Natural killer cell (primary cell): ENCODE measurements around the gene TRERF1. TPM values are rescaled to one million over a fixed set of nuclear protein-coding genes. Genes with fewer than 3 reads are reported as not detected.

Experiments used
- ATAC-seq, 3 donors: fragments of 150-1000 bp in 2 of 3; fragments of 200-7000 bp in 1 of 3; cut with Tn5 transposase; 1 replicate in 1 of 3; 2 replicates in 2 of 3; pipeline ENCODE4 v1.10.0; 2021; ENCODE audit warnings: mild to moderate bottlenecking in 2 of 3, moderate library complexity in 2 of 3
- DNase-seq, 2 donors: peaks; one replicate each; pipeline versions ENCODE4 v3.0.0 to v3.0.0-alpha.2; 2013 to 2021; ENCODE audit warnings: mixed read lengths in 1 of 2
- H3K27ac ChIP-seq: one replicate; pipeline ENCODE4 v1.5.1; 2013; ENCODE audit warnings: mild to moderate bottlenecking, low read length
- H3K27me3 ChIP-seq: one replicate; pipeline ENCODE4 v1.6.1; 2013; ENCODE audit warnings: low read length; ENCODE audit not compliant: control insufficient read depth, insufficient read depth
- H3K36me3 ChIP-seq: one replicate; pipeline ENCODE4 v1.6.1; 2013; ENCODE audit warnings: low read length; ENCODE audit not compliant: control insufficient read depth, insufficient read depth
- H3K4me1 ChIP-seq: one replicate; pipeline ENCODE4 v1.6.1; 2013; ENCODE audit warnings: low read length; ENCODE audit not compliant: control insufficient read depth, insufficient read depth
- H3K4me3 ChIP-seq: one replicate; pipeline ENCODE4 v1.5.1; 2013; ENCODE audit warnings: low read length
- H3K9me3 ChIP-seq: one replicate; pipeline ENCODE4 v1.6.1; 2013; ENCODE audit warnings: low read length; ENCODE audit not compliant: control insufficient read depth, insufficient read depth
- H3K27ac Mint-ChIP-seq, 2 donors: one replicate each; pipeline ENCODE4 v1.8.0; 2022; ENCODE audit warnings: mild to moderate bottlenecking in 2 of 2, mixed read lengths in 2 of 2, moderate library complexity in 1 of 2
- H3K27me3 Mint-ChIP-seq, 2 donors: one replicate each; pipeline ENCODE4 v1.8.0; 2022; ENCODE audit warnings: low read depth in 2 of 2, mixed read lengths in 2 of 2
- H3K36me3 Mint-ChIP-seq: one replicate; pipeline ENCODE4 v1.8.0; 2022; ENCODE audit warnings: mixed read lengths
- H3K4me1 Mint-ChIP-seq, 2 donors: one replicate each; pipeline ENCODE4 v1.8.0; 2022; ENCODE audit warnings: mixed read lengths in 2 of 2
- H3K4me3 Mint-ChIP-seq: one replicate; pipeline ENCODE4 v1.8.0; 2022; ENCODE audit warnings: mild to moderate bottlenecking, moderate library complexity, mixed read lengths
- H3K9me3 Mint-ChIP-seq, 2 donors: one replicate each; pipeline ENCODE4 v1.8.0; 2022; ENCODE audit warnings: mixed read lengths in 2 of 2
- CTCF ChIP-seq: fragments of 200-600 bp; IDR thresholded peaks from one replicate; pipeline ENCODE4 v1.8.0; 2022; ENCODE audit warnings: antibody characterized with exemption
- WGBS: methylation state at CpG from one replicate; pipeline ENCODE4 v1.1.7; 2013; ENCODE audit warnings: missing lambda C conversion rate; ENCODE audit not compliant: insufficient coverage; 5-methylcytosine and 5-hydroxymethylcytosine counted together
- intact Hi-C: fragments of 100-400 bp; cut with micrococcal nuclease; formaldehyde crosslinking; loops from one replicate; pipeline ENCODE4 v1.14.2; 2022
- total RNA-seq, 4 donors: library from RNA; stranded (reverse); fragments of 120-200 nt in 1 of 4; gene quantifications; one replicate each; pipeline versions ENCODE4 v1.2.3 to v1.2.4, GENCODE V29; 2013 to 2022

TRERF1 gene
- total RNA-seq, 3 donors from 2014 or later (not counting 1 experiment from before 2014, with no cell fraction given): 34.6 to 42.3 (median 38.6) TPM

GRCh38 chr6:42355416-42355815 is 96.3 kb downstream of the TRERF1 start:
- H3K4me3 Mint-ChIP-seq: no peak overlapping the region
- H3K4me3 ChIP-seq: no peak overlapping the region
- H3K4me1 Mint-ChIP-seq: peaks cover 0 to 10% of the 10 kb centered on the region in 2 donors
- ATAC-seq (no peak), DNase-seq (no peak)
- intact Hi-C loops: no loop called here
- no peaks in the 10 kb centered on the region for H3K36me3 Mint-ChIP-seq
- no peaks in the 10 kb centered on the region for H3K9me3 Mint-ChIP-seq
- peaks cover 3% of the 10 kb centered on the region for H3K36me3 ChIP-seq
- no peaks in the 10 kb centered on the region for H3K27me3 ChIP-seq
- no CpG with 5 or more reads among the region's 3 CpGs for WGBS
- peaks cover 2% of the 10 kb centered on the region for H3K4me1 ChIP-seq
- H3K27me3 Mint-ChIP-seq: no peaks in the 10 kb centered on the region
- no peak overlapping the region for H3K27ac Mint-ChIP-seq
- no peaks in the 10 kb centered on the region for H3K9me3 ChIP-seq
- TF ChIP-seq CTCF: no peak
- H3K27ac ChIP-seq: no peak overlapping the region

- Mint-ChIP-seq H3K4me1 (peaks cover 5 to 10% of the 10 kb centered on the region in 2 donors), H3K9me3 (no peaks in the 10 kb centered on the region), H3K36me3 (no peaks in the 10 kb centered on the region), H3K4me3 (no peak overlapping the region), H3K27ac (no peak overlapping the region), H3K27me3 (no peaks in the 10 kb centered on the region)
- Histone ChIP-seq H3K4me3 (no peak overlapping the region), H3K9me3 (no peaks in the 10 kb centered on the region), H3K27me3 (no peaks in the 10 kb centered on the region), H3K4me1 (peaks cover 2% of the 10 kb centered on the region), H3K27ac (no peak overlapping the region), H3K36me3 (peaks cover 3% of the 10 kb centered on the region)
- intact Hi-C loops: no loop called here
- no peak for DNase-seq
- no peak for ATAC-seq
- 75% methylated on average over 1 of the region's 1 CpG for WGBS
- no peak for TF ChIP-seq CTCF
Observed at GRCh38 chr6:42354702-42355101, 97.0 kb downstream of the TRERF1 start.

- peaks cover 2% of the 10 kb centered on the region for H3K4me1 ChIP-seq
- Mint-ChIP-seq H3K36me3 (no peaks in the 10 kb centered on the region), H3K9me3 (no peaks in the 10 kb centered on the region), H3K4me1 (peaks cover 5 to 10% of the 10 kb centered on the region in 2 donors), H3K4me3 (no peak overlapping the region), H3K27ac (no peak overlapping the region), H3K27me3 (no peaks in the 10 kb centered on the region)
- peaks cover 3% of the 10 kb centered on the region for H3K36me3 ChIP-seq
- 98% methylated on average over 11 of the region's 12 CpGs for WGBS
- H3K27me3 ChIP-seq: no peaks in the 10 kb centered on the region
- ATAC-seq (no peak), DNase-seq (no peak)
- no peak for TF ChIP-seq CTCF
- no peaks in the 10 kb centered on the region for H3K9me3 ChIP-seq
- H3K27ac ChIP-seq: no peak overlapping the region
- no peak overlapping the region for H3K4me3 ChIP-seq
- intact Hi-C loops: no loop called here
Observed at GRCh38 chr6:42352856-42353564, 98.7 kb downstream of the TRERF1 start.

GRCh38 chr6:42350911-42351310 is 100.8 kb downstream of the TRERF1 start:
- H3K4me3 ChIP-seq: no peak overlapping the region
- H3K9me3 ChIP-seq: no peaks in the 10 kb centered on the region
- Mint-ChIP-seq H3K27me3 (no peaks in the 10 kb centered on the region), H3K4me3 (no peak overlapping the region), H3K36me3 (no peaks in the 10 kb centered on the region), H3K4me1 (peaks cover 23 to 25% of the 10 kb centered on the region in 2 donors), H3K27ac (no peak overlapping the region), H3K9me3 (no peaks in the 10 kb centered on the region)
- 97% methylated on average over 3 of the region's 3 CpGs for WGBS
- ATAC-seq (no peak), DNase-seq (no peak)
- peaks cover 2% of the 10 kb centered on the region for H3K36me3 ChIP-seq
- no peak for TF ChIP-seq CTCF
- peaks cover 12% of the 10 kb centered on the region for H3K4me1 ChIP-seq
- intact Hi-C loops: no loop called here
- no peak overlapping the region for H3K27ac ChIP-seq
- H3K27me3 ChIP-seq: no peaks in the 10 kb centered on the region
